DOHH2 (cell line): Measurements from ENCODE around the gene OLIG2.

Experiments
- H3F3A ChIP-seq: fragments of 200-600 bp; sonication (generic), shearing (Covaris generic); 2 replicates; pipeline ENCODE4 v1.6.0; 2016; ENCODE audit warnings: antibody characterized with exemption, mild to moderate bottlenecking; ENCODE audit not compliant: control insufficient read depth, insufficient read depth
- H3K27ac ChIP-seq: fragments of 200-600 bp; sonication (generic); 2 replicates; pipeline ENCODE4 v1.5.1; 2014; ENCODE audit warnings: low read depth, mild to moderate bottlenecking, low read length, moderate library complexity
- H3K27me3 ChIP-seq: fragments of 200-600 bp; sonication (generic); 2 replicates; pipeline ENCODE4 v1.6.1; 2014; ENCODE audit warnings: mild to moderate bottlenecking, low read length, mixed read lengths; ENCODE audit not compliant: control insufficient read depth
- H3K36me3 ChIP-seq: fragments of 200-600 bp; sonication (generic); 2 replicates; pipeline ENCODE4 v1.6.1; 2014; ENCODE audit warnings: mild to moderate bottlenecking, low read length, moderate library complexity, mixed read lengths; ENCODE audit not compliant: control insufficient read depth
- H3K4me1 ChIP-seq: fragments of 200-600 bp; sonication (generic); 2 replicates; pipeline ENCODE4 v1.6.1; 2014; ENCODE audit warnings: mild to moderate bottlenecking, low read length, mixed read lengths; ENCODE audit not compliant: control insufficient read depth
- H3K4me2 ChIP-seq: fragments of 200-600 bp; sonication (generic); 2 replicates; pipeline ENCODE4 v1.6.0; 2014; ENCODE audit warnings: mild to moderate bottlenecking, low read length, moderate library complexity
- H3K4me3 ChIP-seq: fragments of 200-600 bp; sonication (generic); 2 replicates; pipeline ENCODE4 v1.5.1; 2014; ENCODE audit warnings: mild to moderate bottlenecking, low read length, mixed read lengths
- H3K79me2 ChIP-seq: fragments of 200-600 bp; sonication (generic); 2 replicates; pipeline ENCODE4 v1.6.1; 2014; ENCODE audit warnings: mild to moderate bottlenecking, low read length, mixed read lengths; ENCODE audit not compliant: control insufficient read depth
- H3K9me2 ChIP-seq: fragments of 200-600 bp; sonication (generic); replicated peaks from 2 replicates; pipeline ENCODE4 v1.6.1; 2014; ENCODE audit warnings: mild to moderate bottlenecking, low read length, mixed read lengths; ENCODE audit not compliant: control insufficient read depth
- H3K9me3 ChIP-seq: fragments of 200-600 bp; sonication (generic); 2 replicates; pipeline ENCODE4 v1.6.1; 2014; ENCODE audit warnings: antibody characterized with exemption, low read length, mixed read lengths; ENCODE audit not compliant: control insufficient read depth, insufficient read depth
- H4K20me1 ChIP-seq: fragments of 200-600 bp; sonication (generic); 2 replicates; pipeline ENCODE4 v1.6.0; 2014; ENCODE audit warnings: low read depth, mild to moderate bottlenecking, antibody characterized with exemption, low read length, moderate library complexity; ENCODE audit not compliant: control insufficient read depth, insufficient read depth
- CTCF ChIP-seq: fragments of 200-600 bp; sonication (generic); IDR thresholded peaks from one replicate; pipeline ENCODE4 v1.5.1; 2014; ENCODE audit warnings: antibody characterized with exemption, mild to moderate bottlenecking, low read depth, low read length; ENCODE audit not compliant: poor library complexity, severe bottlenecking
- EZH2phosphoT487 ChIP-seq: fragments of 200-600 bp; sonication (generic); IDR thresholded peaks from 2 replicates; pipeline ENCODE4 v1.6.1; 2017; ENCODE audit warnings: borderline replicate concordance, mild to moderate bottlenecking, antibody characterized with exemption, low read length, moderate library complexity, mixed read lengths

Gene OLIG2

GRCh38 chr21:33025106-33025488, 638 bp upstream of the OLIG2 start:
- H3K36me3 ChIP-seq = no peaks in the 10 kb centered on the region
- H3K4me2 ChIP-seq = no peak overlapping the region
- H3K4me3 ChIP-seq = no peak overlapping the region
- H4K20me1 ChIP-seq = no peaks in the 10 kb centered on the region
- H3K9me3 ChIP-seq = no peaks in the 10 kb centered on the region
- H3K4me1 ChIP-seq = no peaks in the 10 kb centered on the region
- H3K79me2 ChIP-seq = no peaks in the 10 kb centered on the region
- TF ChIP-seq EZH2phosphoT487 (no peak), CTCF (no peak)
- H3K9me2 ChIP-seq = no peaks in the 10 kb centered on the region
- H3K27me3 ChIP-seq = peaks cover 7% of the 10 kb centered on the region; the same call in 1 of the 2 replicates
- H3K27ac ChIP-seq = no peak overlapping the region
- no peaks in the 10 kb centered on the region for H3F3A ChIP-seq

- Histone ChIP-seq H3K4me2 (no peak overlapping the region), H3F3A (no peaks in the 10 kb centered on the region), H3K36me3 (no peaks in the 10 kb centered on the region), H3K27ac (no peak overlapping the region), H3K4me1 (no peaks in the 10 kb centered on the region), H3K27me3 (peaks cover 7% of the 10 kb centered on the region; the same call in 1 of the 2 replicates), H3K79me2 (no peaks in the 10 kb centered on the region), H3K9me3 (no peaks in the 10 kb centered on the region), H4K20me1 (no peaks in the 10 kb centered on the region), H3K9me2 (no peaks in the 10 kb centered on the region), H3K4me3 (no peak overlapping the region)
- no peak for TF ChIP-seq EZH2phosphoT487
- no peak for TF ChIP-seq CTCF
Observed at GRCh38 chr21:33026443-33026858, 716 bp downstream of the OLIG2 start.

- no peak for TF ChIP-seq EZH2phosphoT487
- no peak for TF ChIP-seq CTCF
- Histone ChIP-seq H3K27me3 (peaks cover 7% of the 10 kb centered on the region; the same call in 1 of the 2 replicates), H3K4me2 (no peak overlapping the region), H3K4me1 (no peaks in the 10 kb centered on the region), H3K79me2 (no peaks in the 10 kb centered on the region), H3K27ac (no peak overlapping the region), H3F3A (no peaks in the 10 kb centered on the region), H3K9me2 (no peaks in the 10 kb centered on the region), H4K20me1 (no peaks in the 10 kb centered on the region), H3K4me3 (no peak overlapping the region), H3K36me3 (no peaks in the 10 kb centered on the region), H3K9me3 (no peaks in the 10 kb centered on the region)
Observed at GRCh38 chr21:33026878-33027400, 1.2 kb downstream of the OLIG2 start.
